Neural cell (in vitro differentiated cells): ENCODE data around the gene MREG.

Source experiments
- CTCF ChIP-seq: fragments of 450-650 bp; IDR thresholded peaks from 2 replicates; pipeline ENCODE4 v1.5.1; 2014; ENCODE audit warnings: antibody characterized with exemption, mild to moderate bottlenecking, moderate library complexity; ENCODE audit not compliant: poor library complexity, severe bottlenecking
- EP300 ChIP-seq: fragments of 450-650 bp; conservative IDR thresholded peaks from 2 replicates; pipeline ENCODE4 v1.6.1; 2014; ENCODE audit warnings: antibody characterized with exemption, mild to moderate bottlenecking, moderate library complexity; ENCODE audit not compliant: poor library complexity, severe bottlenecking
- EZH2 ChIP-seq: fragments of 200-600, 300-800 bp; shearing (Covaris generic), sonication (generic); IDR thresholded peaks from 2 replicates; pipeline ENCODE4 v1.6.1; 2014; ENCODE audit warnings: antibody characterized with exemption, low read length, borderline replicate concordance, mild to moderate bottlenecking; ENCODE audit not compliant: insufficient read depth, poor library complexity, severe bottlenecking
- POLR2AphosphoS5 ChIP-seq: IDR thresholded peaks from 2 replicates; pipeline ENCODE4 v1.6.1; 2012
- RAD21 ChIP-seq: fragments of 450-650 bp; conservative IDR thresholded peaks from 2 replicates; pipeline ENCODE4 v1.6.1; 2014; ENCODE audit warnings: antibody characterized with exemption, mild to moderate bottlenecking, moderate library complexity
- SMC3 ChIP-seq: fragments of 450-650 bp; conservative IDR thresholded peaks from 2 replicates; pipeline ENCODE4 v1.6.1; 2014; ENCODE audit warnings: antibody characterized with exemption, mild to moderate bottlenecking, moderate library complexity; ENCODE audit not compliant: poor library complexity
- TAF1 ChIP-seq: IDR thresholded peaks from 2 replicates; pipeline ENCODE4 v1.6.1; 2012; ENCODE audit warnings: low read depth

- TF ChIP-seq CTCF: no peak
- TF ChIP-seq EP300: no peak
- TF ChIP-seq EZH2: no peak
- no peak for TF ChIP-seq TAF1
- TF ChIP-seq POLR2AphosphoS5: no peak
- TF ChIP-seq RAD21: no peak
- TF ChIP-seq SMC3: no peak
Observed at GRCh38 chr2:215933151-215933550, 80.2 kb downstream of the MREG start.
